HepG2 (cell line): Measurements from ENCODE around the gene AP2S1. TPM values are rescaled to one million over a fixed set of nuclear protein-coding genes. Genes with fewer than 3 reads are reported as not detected.

Experiments used
- BORCS8-MEF2B ChIP-seq: sonication (generic); formaldehyde crosslinking; IDR thresholded peaks from 2 replicates; pipeline ENCODE4 v1.8.0; 2022; ENCODE audit warnings: mild to moderate bottlenecking, missing genetic modification reagents
- HOXA7 ChIP-seq: sonication (generic); formaldehyde crosslinking; IDR thresholded peaks from 2 replicates; pipeline ENCODE4 v1.8.1; 2022; ENCODE audit warnings: mild to moderate bottlenecking, missing genetic modification reagents, moderate library complexity
- ISX ChIP-seq: sonication (generic); formaldehyde crosslinking; conservative IDR thresholded peaks from 2 replicates; pipeline ENCODE4 v1.5.0; 2020; ENCODE audit warnings: missing genetic modification reagents
- MED8 ChIP-seq: sonication (generic); formaldehyde crosslinking; IDR thresholded peaks from 2 replicates; pipeline ENCODE4 v1.8.1; 2023; ENCODE audit warnings: mild to moderate bottlenecking, missing genetic modification reagents; ENCODE audit not compliant: insufficient replicate concordance
- MIER3 ChIP-seq: IDR thresholded peaks from 2 replicates; pipeline ENCODE4 v1.6.1; 2016; ENCODE audit warnings: missing compliant biosample characterization, borderline replicate concordance
- NCOA5 ChIP-seq: sonication (generic); formaldehyde crosslinking; IDR thresholded peaks from 2 replicates; pipeline ENCODE4 v1.4.0; 2020; ENCODE audit warnings: missing genetic modification reagents
- POLR2AphosphoS5 ChIP-seq: IDR thresholded peaks from 2 replicates; pipeline ENCODE4 v1.6.1; 2012; ENCODE audit warnings: low read depth, low read length
- RARG ChIP-seq: sonication (generic); formaldehyde crosslinking; IDR thresholded peaks from 2 replicates; pipeline ENCODE4 v1.4.0; 2020; ENCODE audit warnings: low read depth, mild to moderate bottlenecking, missing genetic modification reagents
- SMC3 ChIP-seq: IDR thresholded peaks from 2 replicates; pipeline ENCODE4 v1.6.1; 2011; ENCODE audit warnings: low read length, improper control_type of control experiment
- STAG1 ChIP-seq: sonication (generic); formaldehyde crosslinking; IDR thresholded peaks from 2 replicates; pipeline ENCODE4 v1.4.0; 2020; ENCODE audit warnings: missing genetic modification reagents
- ZNF878 ChIP-seq: sonication (generic); formaldehyde crosslinking; IDR thresholded peaks from 2 replicates; pipeline ENCODE4 v1.8.1; 2023; ENCODE audit warnings: mild to moderate bottlenecking, missing genetic modification reagents, moderate library complexity
- polyA plus RNA-seq, 8 experiments: library from polyadenylated mRNA; depleted of rRNA in 3 of 8; stranded (reverse) in 7 of 8; unstranded in 1 of 8; fragments of >200 nt; fragmentation: Illumina TruSeq in 4 of 8; extraction: Trizol in 4 of 8; gene quantifications; 2 replicates each; pipeline versions ENCODE4 v1.2.1 to v1.2.3, GENCODE V29; 2011 to 2016; ENCODE audit warnings: low read depth in 4 of 8, missing spikeins in 1 of 8, mixed read lengths in 1 of 8; ENCODE audit not compliant: insufficient read depth in 1 of 8
- total RNA-seq, 5 experiments: library from RNA; depleted of rRNA; stranded (reverse); fragments of >200 nt; fragmentation: Illumina TruSeq; extraction: Trizol; gene quantifications; 2 replicates each; pipeline ENCODE4 v1.2.3, GENCODE V29; 2016; ENCODE audit warnings: low read depth in 1 of 5
- TF ChIP-seq, protein P1 (sequence below), 2 experiments: sonication (generic) in 1 of 2; formaldehyde crosslinking in 1 of 2; IDR thresholded peaks; 2 replicates each; pipeline versions ENCODE4 v1.6.1 to v1.9.0; 2014 to 2022; ENCODE audit warnings: antibody characterized with exemption in 1 of 2, borderline replicate concordance in 1 of 2, inconsistent platforms in 1 of 2, low read depth in 1 of 2, missing genetic modification reagents in 1 of 2
- TF ChIP-seq, protein P2 (sequence below): sonication (generic); formaldehyde crosslinking; IDR thresholded peaks from 2 replicates; pipeline ENCODE4 v1.5.0; 2020; ENCODE audit warnings: missing genetic modification reagents, mild to moderate bottlenecking, borderline replicate concordance
- TF ChIP-seq, protein P3 (sequence below): IDR thresholded peaks from 2 replicates; pipeline ENCODE4 v1.6.1; 2016; ENCODE audit warnings: mild to moderate bottlenecking, missing biosample characterization, missing genetic modification reagents
- TF ChIP-seq, protein P4 (sequence below): sonication (generic); formaldehyde crosslinking; IDR thresholded peaks from 2 replicates; pipeline ENCODE4 v1.4.0; 2020; ENCODE audit warnings: low read depth, mild to moderate bottlenecking, missing genetic modification reagents
- TF ChIP-seq, protein P5 (sequence below): IDR thresholded peaks from 2 replicates; pipeline ENCODE4 v1.6.1; 2018; ENCODE audit warnings: missing genetic modification reagents, mild to moderate bottlenecking, missing compliant biosample characterization
- TF ChIP-seq, protein P6 (sequence below): IDR thresholded peaks from 2 replicates; pipeline ENCODE4 v1.6.1; 2016; ENCODE audit warnings: control low read depth

Gene AP2S1
- total and polyA plus RNA-seq, 2 of the 13 experiments (the other 11 are each of a cell fraction or from before 2014, with no cell fraction given), result 45.2 to 86.1 TPM

DNA sequence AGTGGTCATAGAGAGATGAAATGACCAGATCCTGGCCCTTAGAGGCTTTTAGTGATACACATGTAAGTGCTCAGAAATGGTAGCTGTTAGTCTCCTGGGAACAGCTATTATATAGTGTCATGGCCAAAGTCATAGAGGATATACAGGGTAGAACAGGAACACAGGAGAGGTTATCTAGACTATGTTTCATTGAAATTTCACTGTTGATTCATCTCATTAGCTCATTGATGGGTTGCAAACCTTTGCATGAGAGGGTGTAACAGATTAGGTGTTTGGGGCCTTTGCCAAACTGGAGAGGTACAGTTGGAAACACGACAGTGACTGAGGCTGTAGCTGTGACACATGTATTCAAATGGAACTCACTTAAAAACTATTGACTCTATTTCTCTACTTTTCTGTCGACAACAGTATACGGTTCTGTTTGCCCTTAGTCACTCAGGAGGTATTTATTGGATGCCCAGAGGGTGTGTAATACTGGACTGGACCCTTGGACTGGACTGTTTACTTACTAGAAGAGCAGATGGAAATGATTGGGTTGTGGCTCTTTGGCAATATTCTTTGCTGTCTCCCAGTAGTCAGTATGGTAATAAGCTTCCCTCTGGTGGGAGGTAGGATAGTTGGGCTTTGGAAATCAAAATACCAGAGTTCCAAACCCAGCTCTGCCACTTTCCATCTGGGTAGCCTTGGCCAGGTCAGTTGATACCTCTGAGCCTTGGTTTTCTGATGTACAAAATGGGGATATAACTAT lies 40.0 kb upstream of the AP2S1 start (continued):
- TF ChIP-seq, protein P1, sequence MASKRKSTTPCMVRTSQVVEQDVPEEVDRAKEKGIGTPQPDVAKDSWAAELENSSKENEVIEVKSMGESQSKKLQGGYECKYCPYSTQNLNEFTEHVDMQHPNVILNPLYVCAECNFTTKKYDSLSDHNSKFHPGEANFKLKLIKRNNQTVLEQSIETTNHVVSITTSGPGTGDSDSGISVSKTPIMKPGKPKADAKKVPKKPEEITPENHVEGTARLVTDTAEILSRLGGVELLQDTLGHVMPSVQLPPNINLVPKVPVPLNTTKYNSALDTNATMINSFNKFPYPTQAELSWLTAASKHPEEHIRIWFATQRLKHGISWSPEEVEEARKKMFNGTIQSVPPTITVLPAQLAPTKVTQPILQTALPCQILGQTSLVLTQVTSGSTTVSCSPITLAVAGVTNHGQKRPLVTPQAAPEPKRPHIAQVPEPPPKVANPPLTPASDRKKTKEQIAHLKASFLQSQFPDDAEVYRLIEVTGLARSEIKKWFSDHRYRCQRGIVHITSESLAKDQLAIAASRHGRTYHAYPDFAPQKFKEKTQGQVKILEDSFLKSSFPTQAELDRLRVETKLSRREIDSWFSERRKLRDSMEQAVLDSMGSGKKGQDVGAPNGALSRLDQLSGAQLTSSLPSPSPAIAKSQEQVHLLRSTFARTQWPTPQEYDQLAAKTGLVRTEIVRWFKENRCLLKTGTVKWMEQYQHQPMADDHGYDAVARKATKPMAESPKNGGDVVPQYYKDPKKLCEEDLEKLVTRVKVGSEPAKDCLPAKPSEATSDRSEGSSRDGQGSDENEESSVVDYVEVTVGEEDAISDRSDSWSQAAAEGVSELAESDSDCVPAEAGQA (IDR thresholded peaks at IDR 0.05; ENCODE audit: low read depth), result no peak
- TF ChIP-seq, protein P1 (CRISPR knock-in tag; IDR thresholded peaks at IDR 0.05; ENCODE audit: borderline replicate concordance), result no peak
- TF ChIP-seq ZNF878, result 0 out of 2 replicates have a peak, but pooled peaks have one; percentile 36
- TF ChIP-seq HOXA7 (CRISPR knock-in tag), result no peak
- TF ChIP-seq, protein P2, sequence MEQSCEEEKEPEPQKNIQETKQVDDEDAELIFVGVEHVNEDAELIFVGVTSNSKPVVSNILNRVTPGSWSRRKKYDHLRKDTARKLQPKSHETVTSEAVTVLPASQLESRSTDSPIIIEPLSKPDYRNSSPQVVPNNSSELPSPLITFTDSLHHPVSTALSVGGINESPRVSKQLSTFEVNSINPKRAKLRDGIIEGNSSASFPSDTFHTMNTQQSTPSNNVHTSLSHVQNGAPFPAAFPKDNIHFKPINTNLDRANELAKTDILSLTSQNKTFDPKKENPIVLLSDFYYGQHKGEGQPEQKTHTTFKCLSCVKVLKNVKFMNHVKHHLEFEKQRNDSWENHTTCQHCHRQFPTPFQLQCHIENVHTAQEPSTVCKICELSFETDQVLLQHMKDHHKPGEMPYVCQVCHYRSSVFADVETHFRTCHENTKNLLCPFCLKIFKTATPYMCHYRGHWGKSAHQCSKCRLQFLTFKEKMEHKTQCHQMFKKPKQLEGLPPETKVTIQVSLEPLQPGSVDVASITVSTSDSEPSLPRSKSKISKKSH, result no peak
- TF ChIP-seq SMC3, result peak; percentile 79
- TF ChIP-seq ISX (CRISPR knock-in tag), result no peak
- TF ChIP-seq STAG1 (CRISPR knock-in tag), result peak; percentile 39; the same call in 1 of the 2 replicates
- TF ChIP-seq, protein P3, sequence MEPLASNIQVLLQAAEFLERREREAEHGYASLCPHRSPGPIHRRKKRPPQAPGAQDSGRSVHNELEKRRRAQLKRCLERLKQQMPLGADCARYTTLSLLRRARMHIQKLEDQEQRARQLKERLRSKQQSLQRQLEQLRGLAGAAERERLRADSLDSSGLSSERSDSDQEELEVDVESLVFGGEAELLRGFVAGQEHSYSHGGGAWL, result no peak
- TF ChIP-seq NCOA5 (CRISPR knock-in tag), result no peak
- TF ChIP-seq BORCS8-MEF2B, result no peak
- TF ChIP-seq POLR2AphosphoS5, result no peak
- TF ChIP-seq, protein P4, sequence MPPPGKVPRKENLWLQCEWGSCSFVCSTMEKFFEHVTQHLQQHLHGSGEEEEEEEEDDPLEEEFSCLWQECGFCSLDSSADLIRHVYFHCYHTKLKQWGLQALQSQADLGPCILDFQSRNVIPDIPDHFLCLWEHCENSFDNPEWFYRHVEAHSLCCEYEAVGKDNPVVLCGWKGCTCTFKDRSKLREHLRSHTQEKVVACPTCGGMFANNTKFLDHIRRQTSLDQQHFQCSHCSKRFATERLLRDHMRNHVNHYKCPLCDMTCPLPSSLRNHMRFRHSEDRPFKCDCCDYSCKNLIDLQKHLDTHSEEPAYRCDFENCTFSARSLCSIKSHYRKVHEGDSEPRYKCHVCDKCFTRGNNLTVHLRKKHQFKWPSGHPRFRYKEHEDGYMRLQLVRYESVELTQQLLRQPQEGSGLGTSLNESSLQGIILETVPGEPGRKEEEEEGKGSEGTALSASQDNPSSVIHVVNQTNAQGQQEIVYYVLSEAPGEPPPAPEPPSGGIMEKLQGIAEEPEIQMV (CRISPR knock-in tag), result no peak
- TF ChIP-seq MED8, result no peak
- TF ChIP-seq, protein P5, sequence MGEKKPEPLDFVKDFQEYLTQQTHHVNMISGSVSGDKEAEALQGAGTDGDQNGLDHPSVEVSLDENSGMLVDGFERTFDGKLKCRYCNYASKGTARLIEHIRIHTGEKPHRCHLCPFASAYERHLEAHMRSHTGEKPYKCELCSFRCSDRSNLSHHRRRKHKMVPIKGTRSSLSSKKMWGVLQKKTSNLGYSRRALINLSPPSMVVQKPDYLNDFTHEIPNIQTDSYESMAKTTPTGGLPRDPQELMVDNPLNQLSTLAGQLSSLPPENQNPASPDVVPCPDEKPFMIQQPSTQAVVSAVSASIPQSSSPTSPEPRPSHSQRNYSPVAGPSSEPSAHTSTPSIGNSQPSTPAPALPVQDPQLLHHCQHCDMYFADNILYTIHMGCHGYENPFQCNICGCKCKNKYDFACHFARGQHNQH (CRISPR knock-in tag), result peak; percentile 81
- no peak for TF ChIP-seq RARG (CRISPR knock-in tag)
- TF ChIP-seq, protein P6, sequence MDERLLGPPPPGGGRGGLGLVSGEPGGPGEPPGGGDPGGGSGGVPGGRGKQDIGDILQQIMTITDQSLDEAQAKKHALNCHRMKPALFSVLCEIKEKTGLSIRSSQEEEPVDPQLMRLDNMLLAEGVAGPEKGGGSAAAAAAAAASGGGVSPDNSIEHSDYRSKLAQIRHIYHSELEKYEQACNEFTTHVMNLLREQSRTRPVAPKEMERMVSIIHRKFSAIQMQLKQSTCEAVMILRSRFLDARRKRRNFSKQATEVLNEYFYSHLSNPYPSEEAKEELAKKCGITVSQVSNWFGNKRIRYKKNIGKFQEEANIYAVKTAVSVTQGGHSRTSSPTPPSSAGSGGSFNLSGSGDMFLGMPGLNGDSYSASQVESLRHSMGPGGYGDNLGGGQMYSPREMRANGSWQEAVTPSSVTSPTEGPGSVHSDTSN (CRISPR knock-in tag), result 0 out of 2 replicates have a peak, but pooled peaks have one; percentile 24
- peak; percentile 80; the same call in 1 of the 2 replicates for TF ChIP-seq MIER3 (CRISPR knock-in tag)
